Ureter (tissue), 1 donor: ENCODE data around the gene KRT86. TPM values are rescaled to one million over a fixed set of nuclear protein-coding genes. Genes with fewer than 3 reads are reported as not detected.
"Not testable (repeated sequence)": the region's sequence is repeated elsewhere in the genome, so short reads cannot be mapped to it uniquely, and the experiment has no call there.

Experiments used
- DNase-seq: peaks from one replicate; pipeline ENCODE4 v3.0.0-alpha.2; 2020; ENCODE audit warnings: low spot score
- total RNA-seq: library from RNA; stranded (reverse); gene quantifications from one replicate; pipeline ENCODE4 v1.2.4, GENCODE V29; 2023
- donor health status: DM: yes; HTN: yes; CAD: no.

The KRT86 gene
- total RNA-seq, 1 donor from 2014 or later: 0.62 TPM

DNA sequence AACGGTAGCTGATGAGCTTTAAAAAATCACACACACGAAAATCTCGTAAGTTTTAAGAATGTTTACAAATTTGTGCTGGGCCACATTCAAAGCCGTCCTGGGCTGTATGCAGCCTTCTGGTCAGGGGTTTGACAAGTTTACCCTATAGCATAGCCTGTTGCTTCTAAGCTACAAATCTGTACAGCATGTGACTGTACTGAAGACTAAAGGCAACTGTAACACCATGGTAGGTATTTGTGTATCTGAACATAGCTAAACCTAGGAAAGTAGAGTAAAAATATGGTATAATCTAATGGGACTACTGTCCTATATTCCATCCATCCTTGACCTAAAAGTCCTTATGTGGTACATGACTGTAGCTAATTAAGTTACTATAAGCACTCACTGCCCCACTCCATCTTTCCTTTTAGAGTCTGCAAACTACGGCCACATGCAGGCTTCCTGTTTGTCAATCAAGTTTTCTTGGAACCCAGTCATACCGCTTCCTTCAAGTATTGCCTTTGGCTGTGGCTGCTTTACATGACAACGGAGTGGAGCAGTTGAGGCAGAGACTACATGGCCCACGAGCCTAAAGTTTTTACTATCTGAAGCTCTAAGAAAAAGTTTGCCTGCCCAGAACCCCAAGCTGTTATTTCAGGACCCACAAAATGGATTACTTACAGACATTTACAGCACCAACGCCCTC is 22.9 kb upstream of the KRT86 start:
- DNase-seq: no peak

DNA sequence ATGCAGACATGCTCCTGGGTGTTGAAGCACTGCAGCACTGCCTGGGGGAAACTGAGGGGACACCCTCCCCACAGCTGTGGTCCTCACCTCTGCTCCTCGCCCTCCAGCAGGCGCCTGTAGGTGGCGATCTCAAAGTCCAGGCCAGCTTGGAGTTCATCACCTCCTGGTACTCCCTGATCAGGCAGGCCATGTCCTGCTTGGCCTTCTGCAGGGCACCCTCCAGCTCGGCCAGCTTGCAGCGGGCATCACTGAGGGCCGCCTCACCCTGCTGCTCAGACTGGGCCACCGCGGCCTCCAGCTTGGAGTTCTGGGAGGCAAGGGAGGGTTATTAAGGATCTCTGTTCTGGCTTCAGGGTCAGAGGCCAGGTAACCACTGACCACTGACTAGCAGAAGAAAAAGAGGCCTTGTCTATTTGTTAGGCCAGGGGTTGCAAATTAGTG is 22.2 kb upstream of the KRT86 start:
- DNase-seq: not testable (repeated sequence)

DNA sequence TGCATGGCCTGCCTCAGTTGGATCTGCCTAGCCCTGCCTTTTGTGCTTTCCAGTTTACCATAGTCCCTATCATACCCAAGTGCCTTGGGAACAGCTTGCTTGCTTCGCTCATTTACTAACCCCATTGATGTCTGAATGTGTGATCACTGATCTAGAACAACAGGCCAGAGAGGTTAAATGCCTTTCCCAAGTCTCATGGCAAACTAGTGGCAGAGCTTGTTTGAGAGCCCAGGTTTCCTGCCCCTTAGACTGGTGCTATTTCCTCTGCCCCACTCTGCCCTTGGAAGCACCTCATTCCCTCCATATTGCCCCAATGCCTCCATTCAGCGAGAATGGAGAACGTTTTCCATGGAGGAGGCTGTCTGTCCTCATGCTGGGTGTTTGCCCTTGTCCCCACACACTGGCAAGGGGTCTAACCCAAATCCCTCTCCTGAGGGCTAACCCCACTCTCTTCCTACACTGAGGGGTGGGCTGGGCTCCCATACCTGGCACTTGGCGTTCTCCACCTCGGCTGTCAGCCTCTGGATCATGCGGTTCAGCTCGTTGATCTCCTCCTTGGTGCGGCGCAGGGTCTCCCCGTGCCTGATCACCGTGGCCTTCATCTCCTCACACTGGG is 21.6 kb upstream of the KRT86 start:
- DNase-seq: no peak

DNA sequence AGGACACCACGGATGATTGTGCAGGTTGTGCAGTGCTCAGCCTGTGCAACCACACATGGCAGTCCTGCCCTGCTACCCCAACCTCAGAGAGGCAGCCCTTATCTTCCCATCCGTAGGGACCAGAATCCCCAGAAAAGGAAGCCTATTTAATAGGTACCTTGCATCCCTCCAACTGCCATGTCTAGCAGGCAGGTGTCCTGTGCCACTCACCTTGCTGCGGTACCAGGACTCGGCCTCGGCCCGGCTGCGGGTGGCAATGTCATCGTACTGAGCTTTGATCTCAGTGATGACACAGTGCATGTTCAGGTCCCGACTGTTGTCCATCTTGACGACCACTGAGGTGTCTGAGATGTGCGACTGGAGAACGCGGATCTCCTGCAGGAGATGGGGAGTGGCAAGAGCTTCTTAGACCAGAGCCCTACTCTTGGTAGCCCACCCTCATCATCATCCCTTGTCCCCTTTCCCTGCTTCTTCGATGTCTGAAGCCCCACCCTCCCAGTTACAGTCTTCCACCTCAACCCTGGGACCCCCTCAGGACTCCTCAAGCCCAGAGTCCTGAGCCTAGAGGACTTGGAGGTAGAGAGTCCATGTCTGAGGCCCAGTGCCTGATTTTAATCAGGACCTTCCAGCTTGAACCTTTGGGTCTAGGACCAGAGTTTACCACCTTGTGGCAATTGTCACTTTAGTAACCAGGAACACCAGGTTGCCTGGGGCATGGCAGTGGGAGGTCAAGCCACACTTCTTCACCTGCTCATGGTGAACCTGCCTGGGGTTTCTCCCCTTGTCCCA is 20.9 kb upstream of the KRT86 start:
- DNase-seq: no peak

DNA sequence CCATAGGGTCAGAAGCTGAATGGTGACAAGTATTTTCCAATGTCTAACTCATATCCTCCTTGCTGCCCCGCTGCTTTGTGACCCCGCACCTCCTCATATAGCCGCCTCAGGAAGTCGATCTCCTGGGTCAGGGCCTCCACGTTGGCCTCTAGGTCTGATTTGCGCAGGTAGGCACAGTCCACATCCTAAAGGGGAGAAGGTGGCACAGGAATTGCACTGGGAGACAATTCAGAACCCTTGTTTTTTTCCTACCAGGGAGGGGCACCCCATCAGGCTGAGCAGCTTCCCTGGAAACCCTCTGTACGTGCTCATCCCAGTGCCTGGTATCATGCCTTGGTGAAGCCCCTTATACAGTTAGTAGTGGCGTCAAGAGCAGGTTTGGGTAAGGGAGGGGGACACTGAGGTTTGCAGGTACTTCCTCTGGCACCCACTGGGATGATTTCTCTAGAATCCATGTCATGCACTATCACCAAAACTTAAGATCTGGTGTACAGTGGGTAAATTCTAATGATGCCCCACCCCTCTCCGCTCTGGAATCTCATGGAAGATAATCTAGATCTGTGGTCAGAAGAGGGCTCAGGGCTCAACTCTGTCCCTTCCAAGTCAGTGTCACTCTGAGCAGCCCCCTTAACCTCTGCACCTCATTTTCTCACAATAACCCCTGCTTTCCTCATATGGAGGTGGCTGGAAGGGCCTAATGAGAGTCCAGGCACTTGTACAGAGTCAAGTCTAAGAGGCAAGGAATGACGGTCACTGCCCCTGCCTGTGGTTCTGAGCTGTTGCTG is 20.1 kb upstream of the KRT86 start:
- no peak for DNase-seq

DNA sequence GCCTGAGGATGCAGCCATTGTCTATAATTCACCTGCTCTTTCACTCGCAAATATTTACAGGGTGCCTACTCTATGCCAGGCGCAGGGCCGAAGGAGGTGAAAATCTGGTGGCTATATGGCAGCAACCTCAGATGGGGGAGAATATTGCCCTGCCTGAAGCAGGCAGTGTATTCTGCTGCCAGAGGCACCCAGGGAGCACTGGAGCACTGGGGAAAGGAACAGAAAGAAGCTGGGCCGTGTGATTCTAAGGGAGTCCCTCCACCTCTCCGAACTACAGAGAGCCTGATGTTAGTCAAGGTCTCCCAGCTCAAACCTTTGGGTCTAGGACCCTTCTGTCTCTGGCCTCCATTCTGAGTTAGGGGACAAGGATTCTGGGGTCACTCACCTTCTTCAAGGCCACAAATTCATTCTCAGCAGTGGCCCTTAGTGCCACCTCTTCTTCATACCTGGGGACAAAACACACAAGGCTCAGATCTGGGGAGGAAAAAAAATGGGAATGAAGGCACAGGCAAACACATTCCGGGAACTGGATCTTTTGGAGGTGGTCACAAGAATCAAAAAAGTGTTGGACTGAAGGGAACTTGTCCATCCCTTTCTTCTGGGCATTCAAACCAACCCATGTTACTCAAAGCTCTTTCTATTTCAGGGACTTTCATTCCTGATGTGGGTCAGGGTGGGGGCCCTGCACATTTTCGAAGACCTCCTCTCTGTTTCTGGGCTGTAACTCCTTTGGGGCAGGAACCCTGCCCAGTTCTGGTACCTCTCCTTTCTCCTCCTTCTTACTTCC is 19.3 kb upstream of the KRT86 start:
- DNase-seq: no peak

DNA sequence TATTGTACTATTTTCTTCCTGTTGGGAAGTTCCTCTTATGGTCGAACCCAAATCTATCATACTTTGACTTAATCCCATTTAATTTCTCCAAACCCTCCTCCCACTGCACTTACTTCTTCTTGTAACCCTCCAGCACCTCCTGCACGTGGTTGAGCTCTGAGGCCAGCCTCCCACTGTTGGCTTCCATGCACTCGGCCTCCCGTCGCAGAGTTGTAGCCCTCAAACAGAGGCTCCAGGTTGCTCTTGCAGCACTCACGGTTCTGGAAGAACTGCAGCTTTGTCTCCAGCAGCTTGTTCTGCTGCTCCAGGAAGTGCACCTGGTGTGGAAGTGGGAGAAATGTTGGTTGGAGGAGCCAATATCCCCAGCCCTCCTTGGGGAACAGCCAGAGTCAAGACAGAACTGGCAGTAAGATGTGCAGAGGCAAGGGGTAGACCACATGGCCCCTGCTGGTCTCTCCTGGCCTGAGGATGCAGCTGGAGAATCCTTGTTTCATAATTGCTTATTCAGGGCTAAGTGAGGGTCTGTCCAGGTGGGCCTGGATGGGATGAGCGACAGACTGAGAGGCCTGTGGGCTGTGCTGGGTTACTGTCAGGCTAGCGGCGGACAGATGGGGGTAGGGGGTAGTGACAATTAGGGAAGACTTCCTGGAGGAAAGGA is 18.4 kb upstream of the KRT86 start:
- DNase-seq: no peak

DNA sequence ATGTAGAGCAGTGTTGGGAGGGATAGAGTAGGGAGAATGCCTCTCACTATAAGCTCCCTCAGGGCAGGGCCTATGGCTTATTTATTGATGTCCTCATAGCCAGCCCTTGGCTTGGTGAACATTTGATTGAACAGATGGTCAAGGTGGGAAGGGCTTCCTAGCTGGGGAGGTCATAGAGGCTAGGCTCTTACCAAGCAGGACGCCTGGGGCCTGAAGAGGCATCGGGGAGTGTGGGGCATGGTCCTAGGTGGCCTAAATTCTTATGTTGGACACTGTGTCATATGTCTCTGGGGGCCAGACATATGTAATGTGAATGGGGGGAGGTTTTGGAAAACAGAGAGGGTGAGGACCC is 17.9 kb upstream of the KRT86 start:
- no peak for DNase-seq

DNA sequence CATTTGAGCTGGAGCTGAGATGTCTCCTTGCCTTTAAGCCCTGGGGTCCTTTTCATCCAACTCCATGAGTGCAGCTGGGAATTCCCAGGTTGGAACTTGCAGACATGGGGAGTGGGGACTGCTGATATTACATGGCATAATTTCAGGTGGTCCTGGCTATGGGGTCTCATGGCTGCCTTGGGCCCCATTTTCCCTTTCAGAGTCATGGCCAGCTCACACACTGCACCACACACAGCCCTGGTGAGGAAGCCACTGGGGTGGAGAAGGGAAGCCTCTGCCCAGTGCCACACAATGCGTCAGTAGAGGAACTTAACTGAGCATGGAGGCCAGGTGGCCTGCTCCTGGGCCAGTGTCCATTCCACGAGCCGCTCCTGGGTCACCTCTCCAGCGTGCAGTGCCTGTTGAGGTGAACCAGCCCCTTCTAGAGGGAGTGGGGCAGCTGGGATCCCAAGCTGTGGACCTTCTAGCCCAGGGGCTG is 17.3 kb upstream of the KRT86 start:
- DNase-seq: no peak

DNA sequence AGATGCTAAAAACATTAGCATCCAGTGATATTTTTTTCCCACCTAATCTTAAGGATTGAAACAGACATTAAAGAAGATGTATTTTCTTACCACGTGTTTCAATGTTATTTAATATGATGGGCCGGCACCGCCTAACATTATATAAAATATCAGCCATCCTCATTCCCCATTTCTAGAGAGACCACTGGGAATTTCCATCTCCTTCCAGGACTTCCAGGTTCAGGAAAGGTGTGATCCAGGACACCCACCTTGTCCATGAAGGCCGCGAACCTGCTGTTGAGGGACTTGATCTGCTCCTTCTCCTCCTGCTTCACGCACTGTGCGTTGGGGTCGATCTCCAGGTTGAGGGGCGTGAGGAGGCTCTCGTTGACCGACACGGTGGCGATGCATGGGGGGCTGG is 16.5 kb upstream of the KRT86 start:
- not testable (repeated sequence) for DNase-seq

DNA sequence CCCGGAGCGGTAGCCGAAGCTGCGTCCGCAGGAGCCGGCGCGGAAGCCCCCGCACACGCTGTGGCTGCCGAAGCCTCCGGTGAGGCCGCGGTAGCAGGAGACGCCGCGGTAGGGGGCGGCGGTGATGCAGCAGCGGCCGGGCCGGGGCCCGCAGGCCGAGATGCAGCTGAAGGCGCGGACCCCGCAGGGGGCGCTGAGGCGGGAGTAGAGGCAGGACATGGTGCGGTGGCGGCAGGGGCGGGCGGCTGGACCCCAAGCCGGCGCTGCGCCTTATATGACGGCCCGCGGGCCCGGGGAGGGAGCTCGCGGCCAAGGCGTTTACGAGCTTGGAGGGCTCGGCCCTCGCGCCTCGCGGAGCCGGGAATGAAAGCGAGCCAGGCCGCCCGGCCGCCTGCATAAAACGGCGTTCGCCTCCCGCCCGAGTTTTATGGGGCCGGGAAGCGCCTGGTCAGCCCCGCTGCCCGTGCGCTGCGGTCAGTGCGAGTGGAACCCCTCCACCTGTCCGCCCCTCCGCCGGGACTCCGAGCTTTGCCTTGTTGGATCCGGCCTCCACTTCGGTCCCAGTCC is 16.0 kb upstream of the KRT86 start:
- no peak for DNase-seq

DNA sequence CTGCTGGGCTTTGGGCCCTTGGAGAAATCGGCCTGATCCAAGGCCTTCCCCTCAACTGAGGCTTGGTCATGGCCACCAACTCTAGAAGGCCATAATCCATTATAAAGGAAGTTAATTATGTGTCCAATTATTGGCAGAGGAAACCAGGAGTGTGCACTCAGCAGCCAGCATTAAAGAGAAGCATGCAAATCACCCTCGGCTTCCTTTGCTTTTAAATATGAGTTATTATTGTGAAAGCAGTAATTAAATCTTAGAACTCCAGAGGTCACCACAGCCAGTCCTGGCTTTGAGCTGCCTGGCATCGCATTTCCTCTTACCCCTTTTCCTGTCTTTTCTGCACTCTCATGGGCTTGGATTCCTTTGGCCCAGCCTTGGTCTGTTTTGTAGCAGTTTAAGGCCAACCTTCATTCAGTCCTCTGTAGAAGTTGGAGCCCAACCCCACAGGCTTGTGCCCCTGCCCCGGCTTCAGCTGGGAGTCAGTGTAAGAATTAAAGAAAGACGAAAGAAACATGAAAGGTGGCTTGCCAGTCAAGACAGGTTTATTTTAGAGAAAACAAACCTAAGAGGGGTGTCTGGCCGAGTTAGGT is 14.7 kb upstream of the KRT86 start:
- no peak for DNase-seq

DNA sequence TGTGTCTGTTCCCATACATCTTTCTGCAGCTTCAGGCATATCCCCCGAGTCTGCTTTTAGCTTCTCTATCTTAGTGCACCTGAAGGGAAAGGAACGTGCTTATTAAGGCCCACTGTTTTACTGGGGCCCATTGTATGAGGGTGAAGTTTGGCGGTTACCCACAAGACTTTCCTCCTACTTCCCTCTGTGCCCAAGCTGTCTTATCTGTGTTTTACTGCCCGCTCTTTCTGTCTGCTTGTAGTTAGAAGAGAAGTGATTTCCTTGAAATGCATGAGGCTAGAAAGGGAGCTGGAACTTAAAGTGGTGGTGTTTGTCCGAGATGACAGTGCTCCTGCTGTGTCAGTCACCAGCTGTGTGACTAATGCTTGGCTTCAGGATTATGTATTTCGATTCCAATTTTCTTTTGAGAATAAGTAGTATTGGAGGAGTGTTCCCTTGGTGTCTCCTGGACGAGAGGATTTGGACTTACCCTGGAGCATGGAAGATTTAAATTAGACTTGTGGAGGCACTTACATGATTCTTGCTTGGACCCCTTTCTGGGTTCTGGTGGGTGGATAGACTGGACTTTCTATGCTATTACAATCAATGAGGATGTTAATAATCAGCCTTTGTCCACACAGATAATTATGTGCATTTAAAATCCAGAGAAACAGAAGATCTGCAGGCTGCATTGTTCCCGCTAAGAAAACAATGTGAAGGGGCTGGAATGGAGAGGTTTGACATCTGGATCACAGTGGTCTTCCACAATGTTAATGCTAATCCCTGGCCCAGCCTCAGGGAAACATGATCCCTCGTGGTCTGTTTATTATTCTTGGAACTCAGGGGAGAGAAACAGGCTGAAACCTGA is 13.9 kb upstream of the KRT86 start:
- no peak for DNase-seq

DNA sequence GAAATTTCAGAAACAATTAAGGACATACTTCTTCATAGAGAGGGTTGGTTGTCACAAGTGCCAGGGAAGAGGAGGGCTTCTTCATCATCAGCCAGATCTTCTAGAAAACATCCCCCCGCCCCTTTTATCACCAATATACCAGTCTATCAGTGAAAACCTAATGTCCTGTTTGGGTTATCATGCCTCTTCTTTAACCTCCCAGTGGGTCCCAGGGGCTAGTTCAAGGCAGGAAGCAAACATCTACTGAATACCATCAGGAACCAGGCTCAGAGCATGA is 13.3 kb upstream of the KRT86 start:
- no peak for DNase-seq

DNA sequence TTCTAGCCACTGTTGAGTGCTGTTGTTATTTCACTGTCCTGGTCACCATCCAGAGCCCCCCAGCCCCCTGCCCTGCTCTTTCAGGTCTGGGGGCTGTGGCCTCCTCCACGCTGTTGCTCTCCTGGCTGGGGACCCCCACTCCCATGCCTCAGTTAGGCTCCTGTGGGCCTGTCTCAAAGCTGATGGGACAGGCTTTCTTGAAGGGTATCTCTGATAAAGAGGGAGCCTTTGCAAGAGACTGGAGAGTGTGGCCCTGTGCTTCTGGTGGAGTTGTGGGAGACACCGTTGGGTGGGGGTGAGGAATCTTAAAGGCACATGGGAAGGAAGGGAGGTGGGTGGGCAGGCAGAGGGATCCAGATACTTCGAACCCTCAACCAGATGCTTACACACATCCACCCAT is 12.2 kb upstream of the KRT86 start:
- DNase-seq: no peak

DNA sequence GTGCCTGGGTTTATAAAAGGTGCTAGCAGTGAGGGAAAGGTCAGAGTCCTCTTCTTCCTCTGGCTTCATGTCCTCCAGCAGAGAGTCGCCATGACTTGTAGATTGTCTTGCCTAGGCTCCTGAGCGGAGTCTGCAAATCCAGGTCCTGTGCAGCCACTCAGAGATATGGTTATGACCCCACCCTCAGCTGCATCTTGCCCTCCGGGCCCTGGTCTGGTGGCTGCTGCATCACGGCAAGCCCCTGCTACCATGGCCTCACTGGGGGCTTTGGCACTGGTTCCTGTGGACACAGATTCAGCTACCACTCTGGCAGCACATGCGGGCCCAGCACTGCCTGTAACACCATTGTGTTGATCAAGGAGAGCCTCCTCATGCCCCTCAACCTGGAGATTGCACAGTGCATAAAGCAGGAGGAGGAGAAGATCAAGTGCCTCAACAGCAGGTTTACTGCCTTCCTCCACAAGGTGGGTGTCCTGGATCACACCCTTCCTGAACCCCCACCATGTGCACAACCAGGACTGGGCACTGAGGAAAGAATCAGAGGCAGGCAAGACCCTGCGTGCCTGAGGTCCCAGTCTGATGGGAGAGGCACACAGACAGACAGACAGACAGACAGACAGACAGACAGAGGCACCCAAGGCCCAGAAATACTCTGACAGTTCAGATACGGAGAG is 10.5 kb upstream of the KRT86 start:
- DNase-seq: no peak

DNA sequence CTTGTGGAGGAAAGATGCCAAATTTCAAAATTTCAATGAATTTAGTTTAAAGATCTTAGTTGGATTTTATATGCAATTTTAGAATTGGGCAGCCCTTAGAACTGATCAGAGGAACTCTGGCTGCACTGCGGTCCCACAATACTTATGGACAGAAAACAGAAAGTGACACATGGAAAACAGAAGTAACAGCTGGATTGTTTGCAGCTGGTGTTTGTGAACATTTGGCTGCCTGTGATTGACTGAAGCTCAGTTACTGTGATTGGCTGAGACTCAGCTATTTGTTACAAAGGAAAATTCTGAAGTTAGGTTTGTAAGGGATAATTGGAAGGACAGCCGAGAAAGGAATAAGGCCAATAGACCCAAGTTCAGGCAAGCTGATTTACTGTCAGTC is 10.0 kb upstream of the KRT86 start:
- no peak for DNase-seq

DNA sequence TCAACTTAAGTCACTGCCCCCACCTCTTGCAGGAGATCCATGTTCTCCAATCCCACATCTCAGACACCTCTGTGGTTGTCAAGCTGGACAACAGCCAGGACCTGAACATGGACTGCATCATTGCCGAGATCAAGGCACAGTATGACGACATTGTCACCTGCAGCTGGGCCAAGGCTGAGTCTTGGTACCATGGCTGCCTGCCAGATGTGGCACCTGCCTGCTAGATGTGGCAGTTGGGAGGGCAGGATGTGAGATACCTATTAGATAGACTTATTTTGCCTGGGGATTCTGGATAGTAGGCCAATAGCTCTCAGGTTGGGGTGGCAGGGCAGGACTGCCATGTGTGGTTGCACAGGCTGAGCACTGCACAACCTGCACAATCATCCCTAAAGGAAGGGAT is 7.9 kb upstream of the KRT86 start:
- DNase-seq: no peak

DNA sequence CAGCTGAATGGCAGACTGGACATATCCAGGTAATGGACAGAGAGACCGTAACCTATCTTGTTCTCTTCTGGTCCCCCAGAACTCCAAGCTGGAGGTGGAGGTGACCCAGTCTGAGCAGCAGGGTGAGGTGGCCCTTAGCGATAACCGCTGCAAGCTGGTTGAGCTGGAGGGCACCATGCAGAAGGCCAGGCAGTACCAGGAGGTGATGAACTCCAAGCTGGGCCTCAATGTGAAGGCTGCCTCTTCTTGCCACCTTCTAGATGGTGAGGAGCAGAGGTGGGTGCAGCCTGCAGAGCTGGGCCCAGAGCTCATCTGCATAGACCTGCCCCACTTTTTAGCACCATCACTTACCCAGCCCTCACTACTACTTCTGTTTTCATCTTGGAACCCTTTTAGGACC is 7.2 kb upstream of the KRT86 start:
- no peak for DNase-seq
